Natural killer cell treated with Interleukin-12 subunit alpha and Interleukin-12 subunit beta and Interleukin-15 and Interleukin-18, amount 100 ng/mL, for 72 hours (primary cell): ENCODE measurements around the gene PCNX2. TPM values are rescaled to one million over a fixed set of nuclear protein-coding genes. Genes with fewer than 3 reads are reported as not detected.
"Not testable (repeated sequence)": the region's sequence is repeated elsewhere in the genome, so short reads cannot be mapped to it uniquely, and the experiment has no call there.

Source experiments
- ATAC-seq, 2 donors: fragments of 150-1000 bp; cut with Tn5 transposase in 1 of 2; sonication (Bioruptor Pico), chemical (Tn5 transposase) in 1 of 2; 2 replicates each; pipeline ENCODE4 v1.10.0; 2021
- DNase-seq: peaks from one replicate; pipeline ENCODE4 v3.0.0; 2022; ENCODE audit warnings: low spot score
- H3K27ac Mint-ChIP-seq, 2 donors: 1 replicate in 1 of 2; 2 replicates in 1 of 2; pipeline ENCODE4 v1.8.0; 2022; ENCODE audit warnings: mixed read lengths in 2 of 2, mild to moderate bottlenecking in 1 of 2, moderate library complexity in 1 of 2
- H3K27me3 Mint-ChIP-seq, 2 donors: 1 replicate in 1 of 2; 2 replicates in 1 of 2; pipeline ENCODE4 v1.8.0; 2022; ENCODE audit warnings: mixed read lengths in 2 of 2
- H3K36me3 Mint-ChIP-seq: one replicate; pipeline ENCODE4 v1.8.0; 2022; ENCODE audit warnings: mixed read lengths
- H3K4me1 Mint-ChIP-seq, 2 donors: 1 replicate in 1 of 2; 2 replicates in 1 of 2; pipeline ENCODE4 v1.8.0; 2022; ENCODE audit warnings: low read depth in 2 of 2, mixed read lengths in 2 of 2, mild to moderate bottlenecking in 1 of 2
- H3K4me3 Mint-ChIP-seq: one replicate; pipeline ENCODE4 v1.8.0; 2022; ENCODE audit warnings: mixed read lengths
- H3K9me3 Mint-ChIP-seq: 2 replicates; pipeline ENCODE4 v1.8.0; 2022; ENCODE audit warnings: mixed read lengths
- total RNA-seq, 2 donors: library from RNA; stranded (reverse); gene quantifications; one replicate each; pipeline ENCODE4 v1.2.3, GENCODE V29; 2022

The PCNX2 gene
- total RNA-seq, 2 donors from 2014 or later: 7.1 to 30.8 TPM

- H3K36me3 Mint-ChIP-seq: no peaks in the 10 kb centered on the region
- peaks cover 4 to 14% of the 10 kb centered on the region in 2 donors for H3K4me1 Mint-ChIP-seq
- ATAC-seq: peak in 1 of 2 donors; percentile 76
- peak overlapping the region; percentile 8 for H3K4me3 Mint-ChIP-seq
- no peaks in the 10 kb centered on the region for H3K9me3 Mint-ChIP-seq
- DNase-seq: no peak
- H3K27me3 Mint-ChIP-seq: no peaks in the 10 kb centered on the region
- H3K27ac Mint-ChIP-seq: peak overlapping the region; percentile 5 to 8
Measured at GRCh38 chr1:233097546-233097945, 198.0 kb downstream of the PCNX2 start.

GRCh38 chr1:233094691-233095090 lies 200.8 kb downstream of the PCNX2 start:
- Mint-ChIP-seq H3K36me3 (no peaks in the 10 kb centered on the region), H3K4me3 (no peak overlapping the region), H3K9me3 (peaks cover 3% of the 10 kb centered on the region), H3K27ac (no peak overlapping the region), H3K27me3 (peaks cover 0 to 3% of the 10 kb centered on the region in 2 donors), H3K4me1 (peaks cover 11 to 18% of the 10 kb centered on the region in 2 donors)
- ATAC-seq (no peak), DNase-seq (no peak)

DNA sequence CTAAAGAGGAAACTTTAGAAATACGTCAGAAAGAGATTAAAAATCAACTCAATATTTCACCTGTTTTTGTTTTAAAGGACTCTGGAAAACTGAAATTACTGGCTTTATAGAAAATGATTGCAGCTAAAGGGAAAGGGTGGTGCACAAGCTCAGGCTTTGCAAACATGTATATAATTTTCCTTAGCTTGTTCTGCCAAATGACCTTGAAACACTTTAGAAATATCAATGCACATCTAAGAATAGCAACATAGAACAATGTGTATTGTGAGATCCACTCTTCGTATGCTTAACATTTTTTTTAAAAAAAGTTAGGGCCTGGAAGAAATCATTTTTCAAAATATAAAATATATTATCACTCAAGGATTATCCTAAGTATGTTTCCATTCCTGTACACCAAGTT lies 201.3 kb downstream of the PCNX2 start:
- ATAC-seq (no peak), DNase-seq (no peak)
- H3K4me3 Mint-ChIP-seq: no peak overlapping the region
- no peaks in the 10 kb centered on the region for H3K36me3 Mint-ChIP-seq
- peaks cover 3% of the 10 kb centered on the region for H3K9me3 Mint-ChIP-seq
- no peak overlapping the region for H3K27ac Mint-ChIP-seq
- peaks cover 11 to 18% of the 10 kb centered on the region in 2 donors for H3K4me1 Mint-ChIP-seq
- peaks cover 0 to 3% of the 10 kb centered on the region in 2 donors for H3K27me3 Mint-ChIP-seq

GRCh38 chr1:233090746-233091494 lies 204.6 kb downstream of the PCNX2 start:
- Mint-ChIP-seq H3K36me3 (no peaks in the 10 kb centered on the region), H3K27ac (peak overlapping the region in 1 of 2 donors; percentile 35), H3K27me3 (peaks cover 0 to 4% of the 10 kb centered on the region in 2 donors), H3K4me3 (no peak overlapping the region), H3K9me3 (peaks cover 3% of the 10 kb centered on the region), H3K4me1 (peaks cover 8 to 9% of the 10 kb centered on the region in 2 donors)
- ATAC-seq (no peak), DNase-seq (no peak)

DNA sequence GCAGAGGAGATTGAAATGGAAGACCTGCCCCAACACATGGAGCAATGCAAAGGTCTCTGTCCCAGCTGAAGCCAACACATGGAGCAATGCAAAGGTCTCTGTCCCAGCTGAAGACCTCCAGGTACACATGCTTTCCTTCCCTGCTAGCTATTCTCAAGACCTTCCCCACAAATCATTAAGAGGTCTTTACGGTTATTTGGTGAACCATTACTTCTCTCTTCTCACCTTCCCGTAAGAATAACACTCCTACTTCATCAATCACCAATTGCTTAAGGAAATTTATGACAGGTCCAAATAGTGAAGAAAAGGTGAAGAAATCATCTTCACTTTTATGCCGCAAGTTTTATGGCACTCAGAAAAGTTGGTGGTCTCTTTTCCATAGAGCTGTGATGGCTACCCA lies 206.3 kb downstream of the PCNX2 start:
- Mint-ChIP-seq H3K27ac (peak overlapping the region in 1 of 2 donors; percentile 19), H3K4me3 (no peak overlapping the region), H3K27me3 (peaks cover 0 to 5% of the 10 kb centered on the region in 2 donors), H3K4me1 (peaks cover 8 to 9% of the 10 kb centered on the region in 2 donors), H3K9me3 (peaks cover 3% of the 10 kb centered on the region), H3K36me3 (no peaks in the 10 kb centered on the region)
- ATAC-seq (no peak), DNase-seq (no peak)

DNA sequence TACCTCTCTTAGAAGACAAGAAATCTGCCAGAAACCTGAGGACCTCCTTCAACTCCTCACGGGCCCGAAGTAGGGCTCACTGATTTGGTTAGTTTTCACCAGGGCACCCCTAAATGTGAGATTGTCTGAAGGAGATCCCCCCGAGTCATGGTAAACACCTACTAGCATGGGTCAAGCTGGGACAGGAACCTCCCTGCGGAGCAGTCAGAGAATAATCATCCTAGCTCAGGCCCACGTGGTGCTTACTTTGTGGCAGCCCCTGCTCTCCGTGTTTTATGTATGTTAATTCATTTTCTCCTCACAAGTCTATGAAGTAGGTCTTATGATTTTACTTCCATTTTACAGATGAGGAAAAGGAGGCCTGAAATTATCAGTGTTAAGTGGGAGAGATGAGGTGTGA lies 206.9 kb downstream of the PCNX2 start:
- no peaks in the 10 kb centered on the region for H3K36me3 Mint-ChIP-seq
- H3K27me3 Mint-ChIP-seq: peaks cover 0 to 5% of the 10 kb centered on the region in 2 donors
- peaks cover 8 to 9% of the 10 kb centered on the region in 2 donors for H3K4me1 Mint-ChIP-seq
- peaks cover 3% of the 10 kb centered on the region for H3K9me3 Mint-ChIP-seq
- no peak overlapping the region for H3K4me3 Mint-ChIP-seq
- ATAC-seq (no peak), DNase-seq (no peak)
- no peak overlapping the region for H3K27ac Mint-ChIP-seq

- ATAC-seq (no peak), DNase-seq (no peak)
- Mint-ChIP-seq H3K27me3 (peaks cover 0 to 2% of the 10 kb centered on the region in 2 donors), H3K4me1 (peaks cover 6 to 8% of the 10 kb centered on the region in 2 donors), H3K9me3 (peaks cover under 1% of the 10 kb centered on the region), H3K4me3 (no peak overlapping the region), H3K36me3 (no peaks in the 10 kb centered on the region), H3K27ac (no peak overlapping the region)
Measured at GRCh38 chr1:233086961-233087881, 208.3 kb downstream of the PCNX2 start.

GRCh38 chr1:233085566-233085965 lies 210.0 kb downstream of the PCNX2 start:
- no peak for ATAC-seq
- DNase-seq: no peak
- H3K27me3 Mint-ChIP-seq: peaks cover 0 to 2% of the 10 kb centered on the region in 2 donors
- no peak overlapping the region for H3K4me3 Mint-ChIP-seq
- H3K36me3 Mint-ChIP-seq: no peaks in the 10 kb centered on the region
- no peak overlapping the region for H3K27ac Mint-ChIP-seq
- H3K9me3 Mint-ChIP-seq: no peaks in the 10 kb centered on the region
- peaks cover 0 to 3% of the 10 kb centered on the region in 2 donors for H3K4me1 Mint-ChIP-seq

DNA sequence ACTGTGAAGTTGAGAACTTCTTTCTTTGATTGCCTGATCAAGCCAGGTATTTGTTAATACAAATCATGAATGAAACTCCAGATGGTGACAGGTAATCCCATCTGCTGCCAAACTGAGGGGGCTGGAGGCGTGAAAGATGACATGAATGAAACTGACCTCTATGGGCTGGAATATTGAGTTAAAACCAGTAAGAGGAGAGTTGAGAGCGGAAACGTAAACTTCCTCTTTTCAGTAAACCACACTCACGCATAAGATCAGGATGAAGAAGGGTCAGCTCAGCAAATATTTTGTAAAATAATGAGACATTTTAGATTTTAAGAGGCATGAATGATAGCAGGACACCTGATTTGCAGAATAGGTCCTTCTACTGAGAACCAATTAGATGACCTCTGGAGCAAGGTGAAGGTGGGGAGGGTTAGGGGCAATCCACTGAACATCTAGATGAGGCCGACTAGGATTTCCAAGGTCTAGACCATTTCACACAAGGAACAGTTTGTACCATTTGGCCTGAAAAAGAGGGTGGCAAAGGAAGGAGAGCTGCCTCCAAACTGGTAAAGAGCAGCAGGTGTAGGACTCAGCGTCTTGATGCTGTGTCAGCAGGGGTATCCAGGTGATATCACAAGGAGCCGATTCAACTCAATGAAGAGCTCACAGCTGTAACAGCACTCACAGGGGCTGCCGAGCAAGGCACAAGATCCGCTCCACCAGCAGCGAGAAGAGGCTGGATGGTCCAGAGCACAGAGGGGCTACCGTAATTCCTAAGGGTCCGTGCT lies 212.6 kb downstream of the PCNX2 start:
- no peaks in the 10 kb centered on the region for H3K36me3 Mint-ChIP-seq
- ATAC-seq (no peak), DNase-seq (no peak)
- H3K27me3 Mint-ChIP-seq: peaks cover 0 to 2% of the 10 kb centered on the region in 2 donors
- no peaks in the 10 kb centered on the region for H3K9me3 Mint-ChIP-seq
- H3K4me1 Mint-ChIP-seq: peaks cover 0 to 3% of the 10 kb centered on the region in 2 donors
- H3K4me3 Mint-ChIP-seq: no peak overlapping the region
- H3K27ac Mint-ChIP-seq: no peak overlapping the region

DNA sequence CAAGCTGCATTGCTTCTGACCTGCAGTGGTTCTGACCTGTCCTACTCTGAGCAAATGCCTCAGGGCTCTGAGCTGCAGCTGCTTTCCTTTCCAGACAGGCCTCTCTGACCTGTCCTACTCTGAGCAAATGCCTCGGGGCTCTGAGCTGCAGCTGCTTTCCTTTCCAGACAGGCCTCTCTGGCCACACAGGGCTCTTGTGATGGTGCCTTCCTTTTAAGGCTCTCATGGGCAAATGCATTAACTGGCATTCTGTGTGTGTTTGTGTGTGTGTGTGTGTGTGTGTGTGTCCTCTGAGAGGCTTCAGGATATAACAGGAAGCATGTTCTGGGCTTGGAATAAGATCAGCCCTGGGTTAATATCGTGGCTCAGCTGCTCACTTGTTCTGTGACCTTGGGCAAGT lies 213.8 kb downstream of the PCNX2 start:
- Mint-ChIP-seq H3K27me3 (peaks cover 0 to 2% of the 10 kb centered on the region in 2 donors), H3K27ac (peak overlapping the region in 1 of 2 donors; percentile 22), H3K36me3 (no peaks in the 10 kb centered on the region), H3K4me3 (no peak overlapping the region), H3K4me1 (peaks cover 0 to 3% of the 10 kb centered on the region in 2 donors), H3K9me3 (no peaks in the 10 kb centered on the region)
- no peak for DNase-seq
- no peak for ATAC-seq

- DNase-seq, H3K4me3 Mint-ChIP-seq, H3K4me1 Mint-ChIP-seq, ATAC-seq, H3K27ac Mint-ChIP-seq, H3K9me3 Mint-ChIP-seq, H3K27me3 Mint-ChIP-seq, H3K36me3 Mint-ChIP-seq: not testable (repeated sequence)
Measured at GRCh38 chr1:233080827-233081226, 214.7 kb downstream of the PCNX2 start.

GRCh38 chr1:233080286-233080685 lies 215.2 kb downstream of the PCNX2 start:
- DNase-seq (no peak), ATAC-seq (no peak)
- Mint-ChIP-seq H3K27me3 (no peaks in the 10 kb centered on the region), H3K4me3 (no peak overlapping the region), H3K4me1 (peaks cover 0 to 3% of the 10 kb centered on the region in 2 donors), H3K9me3 (no peaks in the 10 kb centered on the region), H3K27ac (no peak overlapping the region), H3K36me3 (no peaks in the 10 kb centered on the region)

- ATAC-seq (no peak), DNase-seq (no peak)
- Mint-ChIP-seq H3K4me1 (peaks cover 0 to 3% of the 10 kb centered on the region in 2 donors), H3K27me3 (no peaks in the 10 kb centered on the region), H3K9me3 (no peaks in the 10 kb centered on the region), H3K27ac (no peak overlapping the region), H3K36me3 (no peaks in the 10 kb centered on the region), H3K4me3 (no peak overlapping the region)
Measured at GRCh38 chr1:233079574-233079973, 216.0 kb downstream of the PCNX2 start.
